GM12878 (cell line): ENCODE measurements around the gene TLX1. TPM values are rescaled to one million over a fixed set of nuclear protein-coding genes. Genes with fewer than 3 reads are reported as not detected.

Experiments
- ATAC-seq: fragments of 200-7000 bp; cut with Tn5 transposase; 3 replicates; pipeline ENCODE4 v1.9.1; 2020; ENCODE audit warnings: mild to moderate bottlenecking, moderate library complexity
- BruUV-seq: library from RNA; stranded (reverse); fragments of 400-500 nt; replicated peaks from 2 replicates; lab custom pipeline; 2021; lab: Mats Ljungman, UMichigan
- CTCF ChIA-PET: fragments of 300-600 bp; sonication (Branson Sonifier 250); formaldehyde crosslinking; extraction: SDS; loops from one replicate; lab custom pipeline; 2021; ENCODE audit warnings: inconsistent platforms; lab: Yijun Ruan, JAX
- POLR2A ChIA-PET: fragments of 350-600 bp; formaldehyde crosslinking; extraction: SDS; loops from one replicate; lab custom pipeline; 2021; ENCODE audit warnings: inconsistent platforms; lab: Charles Lee
- RAD21 ChIA-PET: fragments of 300-600 bp; sonication (Branson Sonifier 250); formaldehyde crosslinking; loops from one replicate; lab custom pipeline; 2023; ENCODE audit warnings: antibody characterized with exemption; ENCODE audit not compliant: unreplicated experiment; lab: Charles Lee
- SMC1A ChIA-PET: fragments of 300-600 bp; sonication (Branson Sonifier 250); formaldehyde crosslinking; loops from one replicate; lab custom pipeline; 2023; ENCODE audit not compliant: unreplicated experiment, uncharacterized antibody; lab: Charles Lee
- DNase-seq: peaks from one replicate; pipeline ENCODE4 v3.0.0-alpha.2; 2011; ENCODE audit warnings: low read depth, low spot score
- FAIRE-seq: peaks from 3 replicates; lab custom pipeline; 2011; peaks lifted over from hg19 to GRCh38; lab: Jason Lieb, UNC
- H2AFZ ChIP-seq: 2 replicates; pipeline ENCODE4 v1.6.0; 2011; ENCODE audit warnings: low read depth, low read length, control low read depth; ENCODE audit not compliant: control insufficient read depth
- H3K27ac ChIP-seq: 2 replicates; pipeline ENCODE4 v1.5.1; 2011; ENCODE audit warnings: control low read depth; ENCODE audit not compliant: control insufficient read depth, insufficient read depth
- H3K27me3 ChIP-seq, 2 experiments: replicated peaks in 1 of 2; 2 replicates each; pipeline versions ENCODE4 v1.6.0 to v1.6.1; 2011; ENCODE audit warnings: low read length in 1 of 2; ENCODE audit not compliant: control insufficient read depth in 2 of 2, insufficient read depth in 2 of 2
- H3K36me3 ChIP-seq, 2 experiments: 2 replicates each; pipeline ENCODE4 v1.5.1; 2011; ENCODE audit warnings: low read length in 1 of 2; ENCODE audit not compliant: control insufficient read depth in 2 of 2, insufficient read depth in 2 of 2
- H3K4me1 ChIP-seq: 2 replicates; pipeline ENCODE4 v1.6.1; 2011; ENCODE audit warnings: mild to moderate bottlenecking, low read length, moderate library complexity, mixed read lengths; ENCODE audit not compliant: control insufficient read depth, insufficient read depth
- H3K4me2 ChIP-seq: 2 replicates; pipeline ENCODE4 v1.6.0; 2011; ENCODE audit warnings: control low read depth; ENCODE audit not compliant: control insufficient read depth, insufficient read depth
- H3K4me3 ChIP-seq: fragments of 200-600 bp; sonication (generic); 2 replicates; pipeline ENCODE4 v1.5.1; 2016
- H3K79me2 ChIP-seq: 2 replicates; pipeline ENCODE4 v1.6.0; 2011; ENCODE audit warnings: low read length; ENCODE audit not compliant: control insufficient read depth, insufficient read depth
- H3K9ac ChIP-seq: 2 replicates; pipeline ENCODE4 v1.8.0; 2011; ENCODE audit warnings: low read length, control low read depth, mixed read lengths; ENCODE audit not compliant: control insufficient read depth, insufficient read depth
- H3K9me3 ChIP-seq: replicated peaks from 3 replicates; pipeline ENCODE4 v1.5.1; 2011; ENCODE audit warnings: mild to moderate bottlenecking, low read length; ENCODE audit not compliant: control insufficient read depth, insufficient read depth
- H4K20me1 ChIP-seq: 2 replicates; pipeline ENCODE4 v1.6.0; 2011; ENCODE audit not compliant: control insufficient read depth, insufficient read depth
- CREM ChIP-seq: IDR thresholded peaks from 2 replicates; pipeline ENCODE4 v1.6.1; 2014; ENCODE audit warnings: antibody characterized with exemption, low read depth
- IKZF2 ChIP-seq, 2 experiments: fragments of 450-650 bp; IDR thresholded peaks; 2 replicates each; pipeline ENCODE4 v1.6.1; 2017; ENCODE audit warnings: mild to moderate bottlenecking in 2 of 2, moderate library complexity in 2 of 2
- WGBS: methylation state at CpG from one replicate; pipeline ENCODE4 v1.1.6; 2016; ENCODE audit warnings: low lambda C conversion rate; ENCODE audit not compliant: insufficient replicate concordance, insufficient coverage; ENCODE audit errors: missing lambda C conversion rate; 5-methylcytosine and 5-hydroxymethylcytosine counted together
- in situ Hi-C: fragments of 300-500 bp; cut with MboI; formaldehyde crosslinking; loops from 9 replicates; pipeline ENCODE4 v1.14.3; 2018; ENCODE audit warnings: mixed read lengths
- intact Hi-C: fragments of 100-400 bp; cut with micrococcal nuclease; formaldehyde crosslinking; loops from one replicate; pipeline ENCODE4 v1.14.2; 2022; ENCODE audit not compliant: unreplicated experiment
- polyA plus RNA-seq, 11 experiments: library from polyadenylated mRNA; depleted of rRNA in 4 of 11; unstranded in 6 of 11; stranded (reverse) in 5 of 11; fragments of >200 nt; fragmentation: Nextera tagmentation in 4 of 11; fragmentation: Illumina TruSeq in 1 of 11; extraction: Ambion mirVana in 4 of 11; extraction: Trizol in 1 of 11; gene quantifications; 1 replicate in 1 of 11; 2 replicates in 10 of 11; pipeline versions ENCODE4 v1.2.1 to v1.2.3, GENCODE V29; 2011 to 2016; ENCODE audit warnings: inconsistent platforms in 2 of 11, missing spikeins in 2 of 11, low read depth in 1 of 11
- total RNA-seq, 4 experiments: library from RNA; depleted of rRNA in 3 of 4; stranded (reverse); fragments of >200 nt in 3 of 4; fragmentation: Illumina TruSeq in 1 of 4; extraction: Trizol in 1 of 4; gene quantifications; 2 replicates each; pipeline versions ENCODE4 v1.2.1 to v1.2.3, GENCODE V29; 2013 to 2021
- TF ChIP-seq, protein P1 (sequence below): fragments of 150-350 bp; IDR thresholded peaks from 2 replicates; pipeline ENCODE4 v1.6.1; 2016; ENCODE audit warnings: low read depth, low read length
- TF ChIP-seq, protein P2 (sequence below): fragments of 450-650 bp; IDR thresholded peaks from 2 replicates; pipeline ENCODE4 v1.6.1; 2016; ENCODE audit warnings: mild to moderate bottlenecking

The TLX1 gene
- total and polyA plus RNA-seq, 10 of the 15 experiments (the other 5 are each of a cell fraction or from before 2014, with no cell fraction given), result not detected

DNA sequence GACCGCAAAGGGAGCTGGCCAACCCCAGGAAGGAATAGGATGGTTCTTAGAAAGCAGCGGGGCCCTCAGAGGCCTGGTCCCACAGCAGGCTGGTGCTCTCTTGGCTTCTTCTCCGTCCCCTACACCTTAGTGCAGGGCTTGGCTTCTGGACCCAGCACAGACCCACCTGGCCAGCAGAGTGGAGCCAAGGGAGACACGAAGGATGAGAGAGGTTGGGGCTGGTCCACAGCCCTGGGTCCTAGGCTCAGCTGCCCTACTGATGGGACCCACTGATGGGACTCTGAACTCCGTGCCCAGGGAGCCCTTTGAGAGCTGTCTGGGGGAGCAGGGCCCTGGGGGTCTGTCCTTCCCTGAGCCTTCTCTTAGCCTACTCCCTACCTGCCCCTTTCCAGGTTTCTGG, 6.2 kb upstream of the TLX1 start:
- H4K20me1 ChIP-seq, result no peaks in the 10 kb centered on the region
- no peaks in the 10 kb centered on the region; the same call in 1 of the 2 replicates for H3K4me1 ChIP-seq
- DNase-seq (no peak), ATAC-seq (no peak)
- WGBS, result 18% methylated on average over 5 of the region's 5 CpGs
- H3K9ac ChIP-seq, result no peak overlapping the region
- SMC1A ChIA-PET, result interaction anchor here (0.6 kb wide), 1 partner anchor 1799 kb away, joined by 3 read pairs; no protein-coding TSS in a partner anchor
- intact Hi-C loops, result no loop called here
- no peaks in the 10 kb centered on the region for H3K36me3 ChIP-seq
- no peaks in the 10 kb centered on the region for H3K9me3 ChIP-seq
- H3K79me2 ChIP-seq, result no peaks in the 10 kb centered on the region
- no peak overlapping the region for H3K4me3 ChIP-seq
- H2AFZ ChIP-seq, result no peak overlapping the region
- TF ChIP-seq, protein P1, sequence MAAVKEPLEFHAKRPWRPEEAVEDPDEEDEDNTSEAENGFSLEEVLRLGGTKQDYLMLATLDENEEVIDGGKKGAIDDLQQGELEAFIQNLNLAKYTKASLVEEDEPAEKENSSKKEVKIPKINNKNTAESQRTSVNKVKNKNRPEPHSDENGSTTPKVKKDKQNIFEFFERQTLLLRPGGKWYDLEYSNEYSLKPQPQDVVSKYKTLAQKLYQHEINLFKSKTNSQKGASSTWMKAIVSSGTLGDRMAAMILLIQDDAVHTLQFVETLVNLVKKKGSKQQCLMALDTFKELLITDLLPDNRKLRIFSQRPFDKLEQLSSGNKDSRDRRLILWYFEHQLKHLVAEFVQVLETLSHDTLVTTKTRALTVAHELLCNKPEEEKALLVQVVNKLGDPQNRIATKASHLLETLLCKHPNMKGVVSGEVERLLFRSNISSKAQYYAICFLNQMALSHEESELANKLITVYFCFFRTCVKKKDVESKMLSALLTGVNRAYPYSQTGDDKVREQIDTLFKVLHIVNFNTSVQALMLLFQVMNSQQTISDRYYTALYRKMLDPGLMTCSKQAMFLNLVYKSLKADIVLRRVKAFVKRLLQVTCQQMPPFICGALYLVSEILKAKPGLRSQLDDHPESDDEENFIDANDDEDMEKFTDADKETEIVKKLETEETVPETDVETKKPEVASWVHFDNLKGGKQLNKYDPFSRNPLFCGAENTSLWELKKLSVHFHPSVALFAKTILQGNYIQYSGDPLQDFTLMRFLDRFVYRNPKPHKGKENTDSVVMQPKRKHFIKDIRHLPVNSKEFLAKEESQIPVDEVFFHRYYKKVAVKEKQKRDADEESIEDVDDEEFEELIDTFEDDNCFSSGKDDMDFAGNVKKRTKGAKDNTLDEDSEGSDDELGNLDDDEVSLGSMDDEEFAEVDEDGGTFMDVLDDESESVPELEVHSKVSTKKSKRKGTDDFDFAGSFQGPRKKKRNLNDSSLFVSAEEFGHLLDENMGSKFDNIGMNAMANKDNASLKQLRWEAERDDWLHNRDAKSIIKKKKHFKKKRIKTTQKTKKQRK, result no peak
- TF ChIP-seq, protein P2, sequence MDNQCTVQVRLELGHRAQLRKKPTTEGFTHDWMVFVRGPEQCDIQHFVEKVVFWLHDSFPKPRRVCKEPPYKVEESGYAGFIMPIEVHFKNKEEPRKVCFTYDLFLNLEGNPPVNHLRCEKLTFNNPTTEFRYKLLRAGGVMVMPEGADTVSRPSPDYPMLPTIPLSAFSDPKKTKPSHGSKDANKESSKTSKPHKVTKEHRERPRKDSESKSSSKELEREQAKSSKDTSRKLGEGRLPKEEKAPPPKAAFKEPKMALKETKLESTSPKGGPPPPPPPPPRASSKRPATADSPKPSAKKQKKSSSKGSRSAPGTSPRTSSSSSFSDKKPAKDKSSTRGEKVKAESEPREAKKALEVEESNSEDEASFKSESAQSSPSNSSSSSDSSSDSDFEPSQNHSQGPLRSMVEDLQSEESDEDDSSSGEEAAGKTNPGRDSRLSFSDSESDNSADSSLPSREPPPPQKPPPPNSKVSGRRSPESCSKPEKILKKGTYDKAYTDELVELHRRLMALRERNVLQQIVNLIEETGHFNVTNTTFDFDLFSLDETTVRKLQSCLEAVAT, result no peak
- no peak for TF ChIP-seq CREM
- TF ChIP-seq IKZF2 (IDR thresholded peaks at IDR 0.05), result no peak
- TF ChIP-seq, all 136 proteins: peak for 0
- CTCF ChIA-PET, result interaction anchor here (0.9 to 2.2 kb wide), 2 partner anchors 17 to 30 kb away, joined by 4 to 6 read pairs; no protein-coding TSS in a partner anchor
- H3K27ac ChIP-seq, result no peak overlapping the region
- RAD21 ChIA-PET, result no interaction called here
- POLR2A ChIA-PET, result no interaction called here
- in situ Hi-C loops, result no loop called here
- FAIRE-seq, result no peak
- peaks cover 25 to 33% of the 10 kb centered on the region in 2 experiments for H3K27me3 ChIP-seq
- BruUV-seq, result no TSS peak
- H3K4me2 ChIP-seq, result no peak overlapping the region
